ENCODE results near the gene ARL8B.
"Not testable (repeated sequence)": the region's sequence is repeated elsewhere in the genome, so short reads cannot be mapped to it uniquely, and the experiment has no call there.

ARL8B gene

DNA sequence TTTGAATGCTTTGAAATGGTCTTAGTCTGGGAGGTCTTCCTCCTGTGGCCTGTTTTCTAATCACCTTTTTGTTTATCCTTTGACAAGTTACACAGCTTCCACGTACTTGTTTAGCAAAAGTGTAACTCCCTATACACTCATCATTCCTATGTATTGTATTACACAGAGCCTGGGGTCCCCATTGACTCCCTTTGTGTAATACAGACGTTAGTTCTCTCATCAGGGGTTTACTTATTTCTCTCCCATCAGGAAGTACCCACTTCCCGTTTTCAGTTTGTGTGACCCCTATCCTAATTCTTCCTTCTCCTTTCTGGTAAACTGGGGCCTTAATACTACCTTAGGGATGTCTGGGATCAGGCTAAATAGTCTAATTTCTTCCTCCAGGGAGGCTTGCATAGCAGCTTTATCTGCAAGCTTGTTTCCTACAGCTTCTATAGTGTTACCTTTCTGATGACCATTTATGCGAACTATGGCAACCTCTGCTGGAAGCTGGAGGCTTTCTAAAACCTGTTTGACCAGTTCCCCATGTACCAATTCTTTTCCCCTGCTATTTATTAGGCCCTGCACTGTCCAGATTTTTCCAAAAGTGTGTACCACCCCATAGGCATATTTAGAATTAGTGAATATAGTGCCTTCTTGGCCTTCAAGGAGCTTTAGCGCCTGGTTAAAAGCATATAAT, 22.4 kb downstream of the ARL8B start:
- in situ Hi-C loops (cut with HindIII; ENCODE audit: low sequenced_read_pairs), result no loop called here

DNA sequence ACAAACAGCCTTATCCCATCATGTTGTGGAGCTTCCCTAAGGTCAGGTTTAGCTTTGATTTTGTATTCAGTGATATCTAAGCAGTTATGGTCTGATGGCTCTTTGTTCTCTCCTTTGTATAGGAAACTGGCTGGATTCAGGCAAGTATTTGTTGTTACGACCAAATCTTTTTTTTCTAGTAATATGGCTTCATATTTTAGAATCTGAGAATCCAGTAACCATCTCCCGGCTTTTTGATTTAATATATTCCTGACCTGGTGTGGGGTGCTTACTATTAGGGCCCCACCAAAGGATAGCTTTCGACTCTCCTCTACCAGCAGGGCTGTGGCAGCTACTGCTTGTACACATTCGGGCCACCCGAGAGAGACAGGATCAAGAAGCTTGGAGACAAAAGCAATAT, 23.0 kb downstream of the ARL8B start:
- in situ Hi-C loops (cut with HindIII; ENCODE audit: low sequenced_read_pairs), result no loop called here

DNA sequence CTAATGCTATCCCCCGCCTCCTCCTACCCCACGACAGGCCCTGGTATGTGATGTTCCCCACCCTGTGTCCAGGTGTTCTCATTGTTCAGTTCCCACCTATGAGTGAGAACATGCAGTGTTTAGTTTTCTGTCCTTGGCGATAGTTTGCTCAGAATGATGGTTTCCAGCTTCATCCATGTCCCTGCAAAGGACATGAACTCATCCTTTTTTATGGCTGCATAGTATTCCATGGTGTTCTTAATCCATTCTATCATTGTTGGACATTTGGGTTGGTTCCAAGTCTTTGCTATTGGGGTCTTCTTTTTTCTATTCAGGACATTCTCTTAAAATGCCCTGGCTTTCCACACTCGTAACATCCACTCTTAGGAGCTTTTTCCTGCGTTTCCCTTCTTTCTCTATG, 25.1 kb downstream of the ARL8B start:
- in situ Hi-C loops (cut with HindIII; ENCODE audit: low sequenced_read_pairs), result not testable (repeated sequence)

DNA sequence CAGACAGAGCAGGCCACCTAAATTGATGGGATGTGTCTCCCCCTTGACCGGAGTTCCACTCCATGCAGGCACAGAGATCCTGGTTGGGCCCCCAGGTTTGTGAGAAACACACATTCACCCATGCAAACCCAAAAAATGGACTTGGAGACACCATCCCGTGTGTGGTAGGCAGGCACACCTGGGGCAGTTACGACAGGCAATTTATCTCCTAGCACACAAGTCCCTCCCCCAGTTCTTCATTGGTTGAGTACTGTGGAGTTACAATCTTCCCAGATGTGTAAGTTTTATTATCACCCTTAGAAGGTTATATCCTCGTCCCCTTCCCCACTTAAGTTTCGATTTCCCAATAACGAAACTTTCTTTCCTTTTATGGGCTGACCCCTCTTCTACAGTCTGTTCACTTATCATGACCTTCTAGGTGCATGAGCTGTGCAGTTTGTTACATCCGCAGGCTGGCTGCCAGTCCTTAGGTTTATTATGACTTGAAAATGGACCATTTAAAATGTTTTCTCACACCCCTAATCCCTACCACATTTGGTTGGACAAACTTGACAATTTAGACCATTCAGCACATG, 27.3 kb downstream of the ARL8B start:
- in situ Hi-C loops (cut with HindIII; ENCODE audit: low sequenced_read_pairs), result no loop called here

DNA sequence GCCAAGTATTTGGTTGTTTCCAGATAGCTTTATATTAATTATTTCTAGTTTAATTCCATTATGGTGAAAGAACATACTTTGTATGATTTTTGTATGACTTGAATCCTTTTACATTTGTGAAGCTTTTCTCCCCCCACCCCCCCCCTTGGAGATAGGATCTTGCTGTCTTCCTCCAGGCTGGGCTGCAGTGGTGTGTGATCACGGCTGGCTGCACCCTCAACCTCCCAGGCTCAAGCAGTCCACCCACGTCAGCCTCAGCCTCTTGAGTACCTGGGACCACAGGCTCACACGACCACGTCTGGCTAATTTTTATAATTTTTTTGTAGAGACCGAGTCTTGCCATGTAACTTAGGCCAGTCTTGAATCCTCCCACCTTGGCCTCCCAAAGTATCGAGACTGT, 29.5 kb downstream of the ARL8B start:
- in situ Hi-C loops (cut with HindIII; ENCODE audit: low sequenced_read_pairs), result no loop called here

DNA sequence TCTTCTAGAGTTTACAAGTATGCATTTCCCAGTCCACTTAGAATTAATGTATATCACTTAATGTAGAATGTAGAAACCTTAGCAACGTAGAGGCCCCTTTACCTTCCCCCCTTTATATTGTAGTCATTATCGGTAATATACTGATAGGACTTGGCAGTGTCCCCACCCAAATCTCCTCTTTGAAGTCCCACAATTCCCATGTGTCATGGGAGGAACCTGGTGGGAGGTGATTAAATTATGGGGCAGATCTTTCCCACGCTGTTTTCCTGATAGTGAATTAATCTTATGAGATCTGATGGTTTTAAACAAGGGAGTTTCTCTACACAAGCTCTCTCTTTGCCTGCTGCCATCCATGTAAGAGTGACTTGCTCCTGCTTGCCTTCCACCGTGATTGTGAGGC, 31.0 kb downstream of the ARL8B start:
- in situ Hi-C loops (cut with HindIII; ENCODE audit: low sequenced_read_pairs), result no loop called here

DNA sequence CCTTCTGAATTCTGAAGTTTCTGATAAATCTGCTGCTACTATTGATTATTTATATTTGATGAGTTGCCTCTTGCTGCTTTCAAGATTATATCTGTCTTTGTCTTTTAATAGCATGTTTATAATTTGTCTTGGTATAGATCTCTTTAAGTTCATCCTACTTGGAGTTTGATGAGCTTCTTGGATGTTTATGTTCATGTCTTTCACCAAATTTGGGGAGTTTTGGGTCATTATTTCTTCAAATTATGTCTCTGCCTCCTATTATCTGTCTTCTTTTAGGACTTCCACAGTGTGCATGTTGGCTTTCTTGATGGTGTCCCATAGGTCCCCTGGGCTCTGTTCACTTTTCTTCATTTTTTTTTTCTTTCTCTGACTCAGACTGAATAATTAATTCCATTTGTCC, 33.1 kb downstream of the ARL8B start:
- in situ Hi-C loops (cut with HindIII; ENCODE audit: low sequenced_read_pairs), result no loop called here

DNA sequence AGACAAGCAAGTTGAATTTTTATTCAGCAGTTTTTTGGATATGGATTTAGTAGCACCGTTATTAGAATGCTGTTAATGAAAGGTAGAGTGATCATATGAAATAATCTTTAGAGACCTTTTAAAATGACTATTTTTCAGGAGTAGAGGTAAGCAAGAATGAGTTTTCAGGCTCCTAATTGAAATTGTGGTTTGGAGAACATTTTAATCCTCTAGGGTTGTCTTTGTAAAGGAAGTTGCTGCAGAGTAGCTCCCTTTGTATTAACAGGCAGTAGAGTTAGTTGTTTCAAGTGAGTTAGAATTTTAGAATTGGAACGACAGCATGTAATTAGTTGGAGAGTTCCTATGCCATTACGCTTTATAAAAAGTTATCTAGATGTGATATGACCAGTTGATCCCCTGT, 38.2 kb downstream of the ARL8B start:
- in situ Hi-C loops (cut with HindIII; ENCODE audit: low sequenced_read_pairs), result no loop called here

DNA sequence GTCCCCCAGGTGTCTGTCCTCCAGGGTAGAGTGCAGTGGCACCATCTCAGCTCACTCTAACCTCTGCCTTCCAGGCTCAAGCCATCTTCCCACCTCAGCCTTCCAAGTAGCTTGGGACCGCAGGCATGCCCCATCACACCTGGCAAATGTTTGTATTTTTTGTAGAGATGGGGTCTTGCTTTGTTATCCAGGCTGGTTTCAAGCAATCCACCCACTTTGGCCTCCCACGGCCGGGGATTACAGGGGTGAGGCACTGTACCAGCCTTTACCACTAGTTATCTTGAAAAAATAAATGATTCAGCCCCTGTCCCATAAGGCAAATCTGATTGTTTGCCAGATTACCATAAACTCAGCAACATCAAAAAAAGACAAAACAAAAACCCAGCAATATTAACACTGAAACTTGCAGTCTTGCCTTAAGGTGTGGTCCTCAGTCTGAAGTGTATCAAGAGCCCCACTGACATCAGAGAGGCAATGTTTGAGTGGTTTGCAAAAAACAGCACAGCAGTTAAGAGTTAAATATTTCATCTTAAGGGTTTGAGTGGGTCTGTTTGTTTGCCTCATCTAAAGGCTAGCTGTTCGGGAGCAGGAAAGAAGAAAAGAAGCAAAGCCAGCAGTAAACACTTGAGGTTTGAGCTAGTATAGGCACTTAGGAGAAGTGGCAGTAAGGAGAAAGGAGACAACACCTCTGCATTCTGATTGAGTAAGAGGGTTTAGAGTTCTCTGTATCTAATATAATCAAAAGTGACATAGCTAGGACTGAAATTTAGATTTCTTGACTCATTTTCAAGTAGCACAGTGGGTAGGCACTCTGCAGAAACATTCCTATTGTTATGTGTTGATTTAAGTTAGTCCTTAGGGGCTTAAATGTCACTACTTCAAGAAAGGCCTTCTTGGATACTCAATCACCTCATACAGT, 39.1 kb downstream of the ARL8B start:
- in situ Hi-C loops (cut with HindIII; ENCODE audit: low sequenced_read_pairs), result no loop called here

DNA sequence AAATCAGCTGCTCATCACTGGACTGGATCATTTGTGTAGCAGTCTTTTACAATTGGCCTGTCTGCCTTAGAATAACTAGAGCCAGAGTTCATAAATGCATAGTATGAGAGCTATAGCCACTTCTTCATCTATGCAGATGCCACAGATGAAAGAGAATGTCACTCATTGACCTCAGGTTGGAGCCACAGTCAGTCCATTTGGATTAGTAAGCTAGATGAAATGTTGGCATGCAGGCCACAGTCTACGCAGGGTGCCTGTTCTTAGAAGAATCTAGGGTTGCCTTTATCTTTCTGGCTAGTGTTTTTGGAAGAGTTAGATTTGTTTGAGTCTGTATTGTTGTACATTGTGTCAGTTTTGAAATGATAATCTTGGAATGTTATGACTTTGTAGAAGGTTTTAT, 40.0 kb downstream of the ARL8B start:
- in situ Hi-C loops (cut with HindIII; ENCODE audit: low sequenced_read_pairs), result no loop called here

DNA sequence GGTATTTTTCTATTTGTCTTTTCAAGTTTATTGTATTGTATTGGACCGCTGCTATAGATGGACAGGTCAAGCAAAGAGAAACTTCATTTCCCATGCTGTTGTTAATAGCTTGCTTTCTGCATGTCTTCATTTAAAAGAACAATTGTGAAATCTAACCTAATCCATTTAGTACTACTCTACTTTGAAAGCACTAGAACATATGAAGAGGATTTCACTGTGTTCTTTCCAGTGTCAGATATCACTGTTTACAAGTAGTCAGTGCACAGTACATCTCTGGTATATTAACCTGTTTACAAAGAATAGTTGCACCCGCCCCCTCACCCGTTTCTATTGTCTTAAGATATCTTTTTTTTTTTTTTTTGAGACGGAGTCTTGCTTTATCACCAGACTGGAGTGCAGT, 43.6 kb downstream of the ARL8B start:
- in situ Hi-C loops (cut with HindIII; ENCODE audit: low sequenced_read_pairs), result no loop called here

DNA sequence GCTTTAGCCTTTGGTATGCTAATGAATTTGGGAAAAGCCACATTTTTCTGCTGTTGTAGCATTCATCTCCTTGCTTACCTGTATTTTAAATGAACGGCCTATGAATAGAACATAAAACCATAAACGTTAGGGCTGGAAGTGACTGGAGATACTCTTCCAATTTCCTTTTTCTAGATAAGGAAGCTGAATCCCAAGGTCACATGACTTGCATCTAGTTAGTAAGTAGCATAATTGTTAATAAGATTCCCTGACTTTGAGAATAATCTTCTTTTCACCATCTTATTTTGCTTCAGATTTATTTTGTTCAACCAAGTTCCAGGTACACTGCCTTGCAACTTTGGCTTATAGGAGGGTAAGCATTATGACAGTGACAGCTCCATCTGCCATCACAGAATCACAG, 44.8 kb downstream of the ARL8B start:
- in situ Hi-C loops (cut with HindIII; ENCODE audit: low sequenced_read_pairs), result no loop called here

DNA sequence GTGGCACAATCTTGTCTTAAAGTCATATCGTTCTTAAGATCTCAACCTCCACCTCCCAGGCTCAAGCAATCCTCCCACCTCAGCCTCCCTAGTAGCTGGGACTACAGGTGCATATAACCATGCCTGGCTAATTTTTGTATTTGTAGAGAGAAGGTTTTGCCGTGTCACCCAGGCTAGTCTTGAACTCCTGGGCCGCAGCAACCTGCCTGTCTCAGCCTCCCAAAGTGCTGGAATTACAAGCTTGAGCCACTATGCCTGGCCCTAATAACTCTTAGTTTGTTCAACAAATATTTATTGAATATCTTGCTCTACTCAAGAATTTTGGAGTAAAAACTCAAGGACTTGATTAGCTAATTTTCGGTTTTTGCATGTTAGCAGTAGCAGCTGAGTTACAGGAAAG, 46.0 kb downstream of the ARL8B start:
- in situ Hi-C loops (cut with HindIII; ENCODE audit: low sequenced_read_pairs), result no loop called here

DNA sequence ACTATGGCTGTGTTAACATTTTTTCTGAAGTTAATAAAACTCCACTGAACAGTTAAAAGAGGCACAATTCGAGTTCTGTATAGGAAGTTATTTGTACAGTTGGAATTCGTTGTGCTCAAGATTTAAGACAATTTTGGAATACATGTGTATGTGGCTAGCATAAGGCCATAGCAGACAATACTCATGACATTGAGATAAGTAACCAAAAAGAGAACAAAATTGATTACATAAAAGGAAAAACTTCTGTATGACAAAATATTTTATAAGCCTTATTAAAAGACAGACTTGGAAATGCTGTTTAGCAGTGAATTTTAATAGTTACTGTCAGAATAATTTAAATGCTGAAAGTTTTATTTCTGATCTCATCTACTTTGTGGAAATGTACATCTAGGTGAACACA, 47.7 kb downstream of the ARL8B start:
- in situ Hi-C loops (cut with HindIII; ENCODE audit: low sequenced_read_pairs), result no loop called here

DNA sequence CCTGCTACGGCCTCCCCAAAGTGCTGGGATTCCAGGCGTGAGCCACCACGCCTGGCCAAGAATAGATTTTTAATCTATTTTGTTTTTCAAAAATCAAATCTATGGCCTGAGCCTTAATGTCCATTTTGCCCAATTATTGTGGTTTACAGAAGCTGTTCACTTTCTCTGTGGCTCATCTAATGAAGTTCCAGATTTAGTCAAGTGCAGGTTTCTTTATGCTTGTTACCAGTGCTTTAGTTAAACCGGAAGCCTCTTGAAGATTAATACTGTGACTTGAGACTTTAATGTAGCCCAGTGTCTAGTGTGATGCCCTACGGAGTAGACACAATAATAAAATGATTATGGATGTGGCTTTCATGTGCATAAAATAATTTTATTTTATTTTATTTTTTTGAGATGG, 48.9 kb downstream of the ARL8B start:
- in situ Hi-C loops (cut with HindIII; ENCODE audit: low sequenced_read_pairs), result no loop called here

DNA sequence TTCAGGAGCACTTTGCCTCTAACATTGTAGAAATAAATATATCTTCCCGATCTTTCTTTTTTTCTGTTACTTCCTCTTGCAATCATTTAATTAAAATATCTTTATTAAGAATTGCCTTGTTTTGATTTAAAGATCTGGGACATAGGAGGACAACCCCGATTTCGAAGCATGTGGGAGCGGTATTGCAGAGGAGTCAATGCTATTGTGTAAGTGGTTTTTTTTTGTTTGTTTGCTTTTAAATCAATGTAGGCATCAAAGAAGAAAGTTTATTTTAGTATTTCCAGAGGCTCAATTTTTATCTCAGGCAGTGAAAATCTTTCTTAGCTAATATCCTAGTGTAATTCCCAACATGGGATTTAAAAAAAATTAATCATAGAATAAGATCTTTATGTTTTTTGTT, 49.9 kb downstream of the ARL8B start:
- in situ Hi-C loops (cut with HindIII; ENCODE audit: low sequenced_read_pairs), result no loop called here

DNA sequence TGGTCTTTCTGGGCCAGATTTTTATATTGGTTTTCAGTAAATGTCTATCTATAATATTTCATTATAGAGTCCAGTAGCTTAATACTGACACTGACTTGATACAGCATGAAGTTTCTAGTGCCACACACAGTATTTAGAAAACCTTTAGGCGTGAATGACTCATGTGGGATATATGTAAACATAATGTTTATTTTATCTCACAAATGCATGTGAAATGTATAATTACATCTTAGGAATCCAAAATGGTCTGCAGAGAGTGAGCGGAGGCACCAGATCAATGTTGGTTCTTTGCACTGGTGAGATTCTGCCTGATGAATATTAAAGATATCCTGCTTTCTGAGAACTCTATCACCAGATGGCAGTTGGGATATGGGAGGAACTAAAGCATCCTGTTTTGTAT, 56.9 kb downstream of the ARL8B start:
- in situ Hi-C loops (cut with HindIII; ENCODE audit: low sequenced_read_pairs), result not testable (repeated sequence)

DNA sequence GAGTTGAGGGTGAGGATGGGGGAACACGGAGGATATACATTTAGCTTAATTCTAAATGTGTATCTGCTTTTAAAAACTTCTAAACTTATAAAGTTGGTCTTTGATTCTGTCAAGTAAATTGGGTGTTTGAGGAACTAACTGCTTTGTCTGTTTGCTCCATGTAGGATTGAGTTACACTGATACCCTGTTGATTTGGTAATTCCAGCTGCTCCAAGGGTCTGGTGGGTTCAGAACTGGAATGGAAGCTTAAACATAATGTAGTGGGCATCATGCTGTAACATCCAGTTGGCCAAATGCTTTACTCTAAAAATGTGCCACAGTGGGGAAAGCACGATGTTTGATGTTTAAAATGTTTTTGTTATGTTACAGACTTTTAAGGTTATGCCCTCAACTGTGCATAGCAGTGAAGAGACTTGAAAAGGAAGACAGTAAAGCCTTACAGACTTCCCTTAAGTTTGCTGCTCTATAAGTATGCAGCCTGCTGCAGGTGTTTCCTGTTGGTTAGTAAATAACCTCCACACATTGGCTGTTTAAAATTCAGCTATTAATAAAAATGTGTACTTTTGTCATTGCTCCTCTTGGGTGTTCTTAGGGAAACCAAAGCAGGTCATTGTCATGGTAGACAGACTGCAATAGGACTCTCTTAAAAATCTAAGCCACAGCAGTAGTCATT, 59.5 kb downstream of the ARL8B start:
- in situ Hi-C loops (cut with HindIII; ENCODE audit: low sequenced_read_pairs), result no loop called here

DNA sequence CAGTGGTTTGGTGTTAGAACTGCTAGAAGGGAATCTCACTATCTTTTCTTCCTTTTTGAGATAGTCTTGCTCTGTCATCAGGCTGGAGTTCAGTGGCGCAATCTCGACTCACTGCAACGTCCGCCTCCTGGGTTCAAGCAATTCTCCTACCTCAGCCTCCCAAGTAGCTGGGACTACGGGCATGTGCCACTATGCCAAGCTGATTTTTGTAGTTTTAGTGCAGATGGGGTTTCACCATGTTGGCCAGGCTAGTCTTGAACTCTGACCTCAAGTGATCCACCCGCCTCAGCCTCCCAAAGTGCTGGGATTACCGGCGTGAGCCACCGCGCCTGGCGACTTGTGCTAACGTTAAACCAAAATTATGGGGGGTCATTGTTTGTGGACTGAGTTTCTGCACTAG, 61.6 kb downstream of the ARL8B start:
- in situ Hi-C loops (cut with HindIII; ENCODE audit: low sequenced_read_pairs), result not testable (repeated sequence)

DNA sequence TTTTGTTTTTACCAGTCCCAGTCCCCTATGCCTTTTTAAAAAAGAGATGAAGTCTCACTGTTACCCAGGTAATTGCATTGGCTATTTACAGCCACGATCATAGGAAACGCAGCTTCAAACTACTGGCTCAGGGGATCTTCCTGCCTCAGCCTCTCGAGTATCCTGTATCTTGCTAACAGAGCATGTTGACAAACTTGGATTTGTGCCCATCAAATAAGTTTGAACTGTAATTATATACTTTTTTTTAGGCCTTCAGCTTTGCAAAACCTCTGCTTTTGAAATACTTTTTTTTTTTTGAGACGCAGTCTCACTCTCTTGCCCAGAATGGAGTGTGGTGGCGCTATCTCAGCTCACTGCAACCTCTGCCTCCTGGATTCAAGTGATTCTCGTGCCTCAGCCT, 62.4 kb downstream of the ARL8B start:
- in situ Hi-C loops (cut with HindIII; ENCODE audit: low sequenced_read_pairs), result no loop called here

DNA sequence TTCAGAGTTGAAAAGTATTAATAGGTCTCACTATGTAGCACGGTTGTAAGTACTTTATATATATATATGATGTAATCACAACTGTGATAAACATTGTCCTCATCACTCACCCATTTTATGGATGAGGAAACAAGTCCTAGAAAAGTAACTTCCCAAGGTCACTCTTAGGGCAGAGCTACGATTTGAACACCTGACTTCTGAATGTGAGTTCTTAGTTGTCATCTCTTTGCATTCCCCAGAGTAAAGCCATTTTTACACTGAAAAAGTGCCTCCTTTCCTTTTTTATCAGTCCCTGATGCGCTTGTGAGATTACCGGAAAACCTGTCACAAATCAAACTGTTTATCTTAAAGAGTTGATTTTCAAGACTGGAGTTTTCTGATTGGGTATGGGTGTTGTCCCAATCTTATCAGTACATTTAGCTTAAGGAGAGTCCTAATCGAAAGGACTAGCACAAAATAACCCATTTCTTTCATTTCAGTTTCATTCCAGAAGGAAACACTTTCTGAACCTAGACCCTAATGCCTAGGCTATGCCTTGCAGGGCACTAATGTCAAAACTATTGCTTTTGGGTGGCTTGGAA, 63.1 kb downstream of the ARL8B start:
- in situ Hi-C loops (cut with HindIII; ENCODE audit: low sequenced_read_pairs), result no loop called here
